ENCODE measurements around the gene EAPP. TPM values are rescaled to one million over a fixed set of nuclear protein-coding genes. Genes with fewer than 3 reads are reported as not detected.
"Not testable (repeated sequence)": the region's sequence is repeated elsewhere in the genome, so short reads cannot be mapped to it uniquely, and the experiment has no call there.

EAPP gene
- total and polyA plus RNA-seq, 8 donors, result 15.8 to 95.3 (median 34.8) TPM

DNA sequence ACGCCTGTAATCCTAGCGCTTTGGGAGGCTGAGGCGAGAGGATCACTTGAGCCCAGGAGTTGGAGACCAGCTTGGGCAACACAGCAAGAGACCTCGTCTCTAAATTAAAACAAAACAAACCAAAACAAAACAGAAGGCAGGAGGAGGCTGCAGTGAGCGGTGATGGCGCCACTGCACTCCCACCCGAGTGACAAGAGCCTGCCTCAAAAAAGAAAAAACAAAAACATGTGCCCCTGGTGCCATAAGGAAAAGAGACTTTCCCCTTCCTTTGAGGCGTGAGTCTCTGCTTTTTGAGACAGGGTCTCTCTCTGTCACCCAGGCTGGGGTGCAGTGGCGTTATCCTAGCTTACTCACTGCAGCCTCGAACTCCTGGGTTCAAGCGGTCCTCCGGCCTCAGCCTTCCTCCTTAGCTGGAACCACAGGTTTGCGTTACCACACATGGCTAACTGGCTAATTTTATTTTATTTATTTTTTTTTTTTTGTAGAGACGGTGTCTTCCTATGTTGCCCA, 9.0 kb upstream of the EAPP start:
- H3K4me3 ChIP-seq, result no peak overlapping the region
- WGBS, 5 donors, result 84 to 94% (median 87%) methylated on average over 14 of the region's 14 CpGs
- H3K27me3 ChIP-seq, result no peaks in the 10 kb centered on the region
- no peak for DNase-seq
- H3K27ac ChIP-seq, result peak overlapping the region in 4 of 5 donors; percentile 31 to 77 (median 46)
- peaks cover 0 to 5% (median under 1%) of the 10 kb centered on the region in 4 donors for H3K4me1 ChIP-seq
- intact Hi-C loops (cut with DNase I; ENCODE audit: low total_unique reads), result no loop called here
- no peaks in the 10 kb centered on the region for H3K36me3 ChIP-seq
- TF ChIP-seq EP300 (IDR thresholded peaks at IDR 0.05), result no peak
- no peak for TF ChIP-seq POLR2A (IDR thresholded peaks at IDR 0.05)
- no peak for TF ChIP-seq CTCF (IDR thresholded peaks at IDR 0.05)
- TF ChIP-seq POLR2AphosphoS5 (IDR thresholded peaks at IDR 0.05), result no peak
- no peaks in the 10 kb centered on the region for H3K9me3 ChIP-seq

DNA sequence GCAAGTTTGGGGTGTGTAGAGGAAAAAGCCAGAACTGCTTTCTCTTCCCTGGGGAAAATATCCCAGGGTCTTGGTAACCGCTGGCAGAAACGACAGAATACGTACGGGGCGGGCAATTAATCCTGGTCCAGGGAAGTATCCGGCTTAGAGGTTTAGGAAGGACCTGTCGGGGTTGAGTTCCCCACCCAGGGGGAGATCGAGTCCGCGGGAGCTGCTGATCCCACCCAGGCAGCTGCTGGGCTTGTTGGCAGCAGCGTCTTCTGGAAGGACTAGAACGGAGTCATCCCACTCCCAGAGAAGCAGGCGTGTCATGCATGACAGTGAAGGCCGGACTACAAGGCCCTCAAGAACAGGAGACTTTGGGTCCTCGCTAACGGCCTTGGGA, 7.6 kb upstream of the EAPP start:
- H3K9me3 ChIP-seq; H3K36me3 ChIP-seq; H3K27ac ChIP-seq; DNase-seq; H3K4me3 ChIP-seq; H3K27me3 ChIP-seq; intact Hi-C loops (cut with DNase I; ENCODE audit: low total_unique reads); H3K4me1 ChIP-seq: not testable (repeated sequence)
- WGBS, 5 donors, result no CpG with 5 or more reads among the region's 16 CpGs

- DNase-seq; H3K4me3 ChIP-seq; H3K27me3 ChIP-seq; H3K4me1 ChIP-seq; intact Hi-C loops (cut with DNase I; ENCODE audit: low total_unique reads); H3K9me3 ChIP-seq; H3K36me3 ChIP-seq; H3K27ac ChIP-seq: not testable (repeated sequence)
- no CpG with 5 or more reads among the region's 68 CpGs for WGBS, 5 donors
Measured at GRCh38 chr14:34546272-34547135, 7.0 kb upstream of the EAPP start.

- H3K27me3 ChIP-seq; DNase-seq; intact Hi-C loops (cut with DNase I; ENCODE audit: low total_unique reads); H3K9me3 ChIP-seq: not testable (repeated sequence)
- Histone ChIP-seq H3K4me3 (peak overlapping the region; percentile 64 to 95 (median 86)), H3K27ac (peak overlapping the region; percentile 88 to 99 (median 98)), H3K36me3 (peaks cover 3 to 20% (median 16%) of the 10 kb centered on the region in 4 donors), H3K4me1 (peaks cover 18 to 38% (median 29%) of the 10 kb centered on the region in 4 donors)
- WGBS, 5 donors, result 83 to 90% (median 85%) methylated on average over 13 to 15 of the region's 19 CpGs
Measured at GRCh38 chr14:34540181-34541059, 919 bp upstream of the EAPP start.

DNA sequence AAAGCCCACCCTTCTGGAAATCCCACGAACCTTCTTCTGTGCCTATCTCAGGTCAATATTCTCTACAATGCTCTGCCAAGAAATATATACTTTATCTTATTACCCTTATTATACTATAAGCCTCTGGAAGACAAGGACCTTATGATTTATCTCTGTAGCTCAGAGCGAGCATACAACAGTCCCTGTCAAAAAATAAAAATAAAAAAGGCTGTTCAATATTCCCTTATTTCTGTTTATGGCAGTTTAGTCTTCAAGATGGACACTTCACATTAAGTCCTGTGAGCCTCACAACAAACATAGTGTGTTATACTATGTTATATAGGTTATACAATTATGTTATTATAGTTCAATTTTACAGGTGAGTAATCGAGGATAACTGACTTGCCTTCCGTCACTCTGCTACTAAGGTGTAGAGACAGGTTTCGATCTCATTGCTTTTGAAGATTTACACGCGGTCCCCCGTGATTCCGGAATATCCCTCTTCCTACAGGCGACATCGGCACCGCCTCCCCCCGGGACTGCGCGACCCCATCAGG, 562 bp downstream of the EAPP start:
- peak overlapping the region; percentile 92 to 99 (median 98) for H3K27ac ChIP-seq
- H3K36me3 ChIP-seq, result peaks cover 11 to 35% (median 31%) of the 10 kb centered on the region in 4 donors
- intact Hi-C loops (cut with DNase I; ENCODE audit: low total_unique reads), result no loop called here
- TF ChIP-seq POLR2A (IDR thresholded peaks at IDR 0.05) (no peak), EP300 (IDR thresholded peaks at IDR 0.05) (no peak)
- H3K4me1 ChIP-seq, result peaks cover 18 to 38% (median 29%) of the 10 kb centered on the region in 4 donors
- peak overlapping the region; percentile 64 to 95 (median 86) for H3K4me3 ChIP-seq
- H3K9me3 ChIP-seq, result no peaks in the 10 kb centered on the region
- 0 to 2% (median 1%) methylated on average over 15 of the region's 15 CpGs for WGBS, 5 donors
- DNase-seq, result no peak
- no peaks in the 10 kb centered on the region for H3K27me3 ChIP-seq

GRCh38 chr14:34538096-34538495, 1.4 kb downstream of the EAPP start:
- WGBS, 5 donors, result 32 to 51% (median 35%) methylated on average over 6 of the region's 6 CpGs
- H3K27me3 ChIP-seq; intact Hi-C loops (cut with DNase I; ENCODE audit: low total_unique reads); DNase-seq; H3K9me3 ChIP-seq: not testable (repeated sequence)
- Histone ChIP-seq H3K27ac (peak overlapping the region in 3 of 5 donors; percentile 98 to 99 (median 99)), H3K4me1 (peaks cover 18 to 38% (median 29%) of the 10 kb centered on the region in 4 donors), H3K4me3 (peak overlapping the region; percentile 64 to 95 (median 86)), H3K36me3 (peaks cover 14 to 43% (median 40%) of the 10 kb centered on the region in 4 donors)

Measured in stomach (tissue), 9 donors.